Measurements from ENCODE around the gene ATP23. TPM values are rescaled to one million over a fixed set of nuclear protein-coding genes. Genes with fewer than 3 reads are reported as not detected.
A peak's percentile ranks its signal among the peaks of the same experiment; 100 is the strongest.

ATP23 gene
- total RNA-seq, 2 experiments from 2014 or later, result 15.9 to 19.1 TPM

- Mint-ChIP-seq H3K36me3 (ENCODE audit: low read depth) (peaks cover 43% of the 10 kb centered on the region), H3K4me1 (no peaks in the 10 kb centered on the region), H3K4me3 (no peak overlapping the region), H3K9me3 (peaks cover 31% of the 10 kb centered on the region), H3K27me3 (peaks cover 2% of the 10 kb centered on the region), H3K27ac (no peak overlapping the region)
- DNase-seq, result no peak
- POLR2A ChIA-PET, result no interaction called here
- CTCF ChIA-PET, result interaction anchor here (0.6 kb wide), 1 partner anchor 15 kb away, joined by 4 read pairs; no protein-coding TSS in a partner anchor
Observed at GRCh38 chr12:57958061-57958657, 16.8 kb downstream of the ATP23 start.

- ChIA-PET POLR2A (no interaction called here), CTCF (no interaction called here)
- peaks cover 27% of the 10 kb centered on the region for H3K9me3 Mint-ChIP-seq
- peaks cover 17% of the 10 kb centered on the region for H3K27me3 Mint-ChIP-seq
- H3K36me3 Mint-ChIP-seq (ENCODE audit: low read depth), result peaks cover 3% of the 10 kb centered on the region
- DNase-seq, result no peak
- H3K27ac Mint-ChIP-seq, result no peak overlapping the region
- H3K4me1 Mint-ChIP-seq, result peaks cover 4% of the 10 kb centered on the region
- H3K4me3 Mint-ChIP-seq, result no peak overlapping the region
Observed at GRCh38 chr12:57964421-57964820, 23.1 kb downstream of the ATP23 start.

DNA sequence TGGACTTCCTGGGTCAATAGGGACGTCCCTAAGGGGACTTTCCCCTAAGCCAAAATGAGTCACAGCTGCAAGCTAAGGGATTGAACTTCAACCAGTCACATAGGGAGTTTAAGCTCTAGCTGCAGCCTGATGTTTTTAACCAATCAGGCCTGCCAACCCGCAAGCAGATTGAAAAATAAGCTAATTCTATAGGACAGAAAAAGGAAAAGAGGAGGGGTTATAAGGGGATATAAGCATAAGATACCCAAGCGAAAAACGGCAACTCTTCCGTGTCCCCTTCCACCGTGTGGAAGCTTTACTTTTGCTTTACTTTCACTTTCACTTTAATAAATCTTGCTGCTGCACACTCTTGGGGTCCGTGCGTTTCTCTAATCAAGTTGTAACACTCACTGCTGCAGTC is 24.4 kb downstream of the ATP23 start:
- ChIA-PET POLR2A (no interaction called here), CTCF (no interaction called here)
- H3K36me3 Mint-ChIP-seq (ENCODE audit: low read depth), result peaks cover 2% of the 10 kb centered on the region

DNA sequence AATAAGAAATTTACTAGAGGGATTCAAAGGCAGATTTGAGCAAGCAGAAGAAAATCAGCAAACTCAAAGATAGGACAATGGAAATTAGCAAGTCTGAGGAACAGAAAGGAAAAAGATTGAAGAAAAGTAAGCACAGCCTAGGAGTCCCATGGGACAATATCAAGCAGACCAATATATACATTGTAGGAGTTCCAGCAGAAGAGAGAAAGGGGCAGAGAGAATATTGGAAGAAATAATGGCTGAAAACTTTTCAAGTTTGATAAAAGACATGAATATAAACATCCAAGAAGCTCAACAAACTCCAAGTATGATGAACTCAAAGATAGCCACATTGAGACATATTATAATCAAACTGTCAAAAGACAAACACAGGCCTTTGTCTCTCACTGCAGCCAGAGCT is 25.2 kb downstream of the ATP23 start:
- H3K9me3 Mint-ChIP-seq, result peaks cover 20% of the 10 kb centered on the region
- peaks cover 20% of the 10 kb centered on the region for H3K27me3 Mint-ChIP-seq
- DNase-seq, result no peak
- POLR2A ChIA-PET, result no interaction called here
- no peak overlapping the region for H3K4me3 Mint-ChIP-seq
- H3K36me3 Mint-ChIP-seq (ENCODE audit: low read depth), result peaks cover 2% of the 10 kb centered on the region
- H3K27ac Mint-ChIP-seq, result no peak overlapping the region
- CTCF ChIA-PET, result no interaction called here
- H3K4me1 Mint-ChIP-seq, result peaks cover 4% of the 10 kb centered on the region

More for the DNA sequence above, 24.4 kb downstream of the ATP23 start:
- no peak for DNase-seq
- peaks cover 22% of the 10 kb centered on the region for H3K27me3 Mint-ChIP-seq
- no peak overlapping the region for H3K4me3 Mint-ChIP-seq
- H3K4me1 Mint-ChIP-seq, result peaks cover 4% of the 10 kb centered on the region
- peaks cover 25% of the 10 kb centered on the region for H3K9me3 Mint-ChIP-seq
- H3K27ac Mint-ChIP-seq, result no peak overlapping the region

DNA sequence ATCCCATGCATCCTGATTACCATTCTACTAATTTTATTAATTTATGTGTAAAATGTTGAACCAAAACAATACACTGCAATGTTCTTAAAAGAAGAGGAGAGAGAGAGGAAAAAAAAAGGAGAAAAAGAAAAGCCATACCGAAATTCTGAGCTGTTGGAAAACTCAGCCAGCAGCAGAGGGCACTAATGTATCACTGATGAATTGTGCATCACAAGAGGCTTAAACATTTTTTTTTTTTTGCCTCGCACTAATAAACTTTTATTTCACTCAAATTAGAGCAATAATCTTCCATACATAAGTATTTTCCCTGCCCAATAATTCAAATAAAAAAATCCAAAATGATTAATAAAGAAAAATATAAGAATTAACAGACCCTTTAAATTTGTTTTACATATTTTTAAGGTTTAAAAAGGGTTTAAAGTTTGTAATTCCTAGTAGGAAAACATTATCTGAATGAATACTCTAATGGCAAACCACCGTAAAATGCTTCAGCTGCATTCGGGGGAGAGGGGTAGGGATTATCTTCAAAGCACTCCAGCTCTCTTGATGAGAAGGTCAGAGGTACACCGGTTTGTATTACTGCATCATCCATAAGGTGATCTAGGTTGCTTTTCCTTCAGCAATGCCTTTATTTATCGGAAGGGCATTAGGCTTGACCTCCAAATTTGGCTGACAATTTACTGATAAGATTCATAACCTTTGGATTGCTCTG is 41.9 kb downstream of the ATP23 start:
- Mint-ChIP-seq H3K4me3 (no peak overlapping the region), H3K4me1 (no peaks in the 10 kb centered on the region), H3K9me3 (no peaks in the 10 kb centered on the region), H3K27me3 (peaks cover 12% of the 10 kb centered on the region), H3K27ac (no peak overlapping the region), H3K36me3 (ENCODE audit: low read depth) (no peaks in the 10 kb centered on the region)
- POLR2A ChIA-PET, result no interaction called here
- CTCF ChIA-PET, result interaction anchor here (0.6 kb wide), 1 partner anchor 144 kb away, joined by 5 read pairs; no protein-coding TSS in a partner anchor
- DNase-seq, result peak; percentile 35

GRCh38 chr12:57983858-57984505 is 42.6 kb downstream of the ATP23 start:
- ChIA-PET CTCF (no interaction called here), POLR2A (no interaction called here)
- no peaks in the 10 kb centered on the region for H3K36me3 Mint-ChIP-seq (ENCODE audit: low read depth)
- H3K4me3 Mint-ChIP-seq, result no peak overlapping the region
- H3K27me3 Mint-ChIP-seq, result peaks cover 12% of the 10 kb centered on the region
- no peaks in the 10 kb centered on the region for H3K4me1 Mint-ChIP-seq
- DNase-seq, result no peak
- H3K27ac Mint-ChIP-seq, result no peak overlapping the region
- H3K9me3 Mint-ChIP-seq, result no peaks in the 10 kb centered on the region

DNA sequence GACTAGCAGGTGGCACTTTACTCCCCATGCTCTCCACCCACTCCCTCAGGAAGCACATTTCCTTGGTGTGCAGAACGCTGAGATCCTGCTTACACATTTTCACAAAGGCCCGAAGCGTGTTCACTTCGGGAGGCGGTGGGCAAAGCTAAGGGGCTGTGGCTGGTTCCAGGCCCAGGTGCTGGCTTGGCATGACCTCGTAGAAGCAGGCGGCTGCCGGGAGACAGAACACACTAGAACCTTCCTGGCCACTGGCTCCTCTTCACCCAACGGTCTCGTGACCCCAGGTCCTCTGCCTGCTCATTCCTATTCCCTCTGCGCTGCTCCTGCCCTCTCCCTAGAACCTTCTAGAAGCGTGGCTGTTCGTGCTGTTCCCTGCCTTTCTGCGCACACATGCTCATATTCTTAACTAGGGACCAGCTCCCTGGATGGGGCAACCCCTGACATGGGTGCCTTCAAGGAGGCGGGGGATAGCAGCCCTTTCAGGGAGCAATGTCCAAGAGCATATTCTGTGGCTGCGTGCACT is 43.3 kb downstream of the ATP23 start:
- no peak overlapping the region for H3K27ac Mint-ChIP-seq
- no peaks in the 10 kb centered on the region for H3K4me1 Mint-ChIP-seq
- no peaks in the 10 kb centered on the region for H3K36me3 Mint-ChIP-seq (ENCODE audit: low read depth)
- no peak overlapping the region for H3K4me3 Mint-ChIP-seq
- no peaks in the 10 kb centered on the region for H3K9me3 Mint-ChIP-seq
- H3K27me3 Mint-ChIP-seq, result peaks cover 7% of the 10 kb centered on the region
- ChIA-PET POLR2A (no interaction called here), CTCF (no interaction called here)
- DNase-seq, result no peak

GRCh38 chr12:57985685-57986084 is 44.3 kb downstream of the ATP23 start:
- Mint-ChIP-seq H3K27me3 (peaks cover 4% of the 10 kb centered on the region), H3K9me3 (no peaks in the 10 kb centered on the region), H3K27ac (no peak overlapping the region), H3K36me3 (ENCODE audit: low read depth) (no peaks in the 10 kb centered on the region), H3K4me3 (no peak overlapping the region), H3K4me1 (no peaks in the 10 kb centered on the region)
- CTCF ChIA-PET, result no interaction called here
- no peak for DNase-seq
- POLR2A ChIA-PET, result no interaction called here

DNA sequence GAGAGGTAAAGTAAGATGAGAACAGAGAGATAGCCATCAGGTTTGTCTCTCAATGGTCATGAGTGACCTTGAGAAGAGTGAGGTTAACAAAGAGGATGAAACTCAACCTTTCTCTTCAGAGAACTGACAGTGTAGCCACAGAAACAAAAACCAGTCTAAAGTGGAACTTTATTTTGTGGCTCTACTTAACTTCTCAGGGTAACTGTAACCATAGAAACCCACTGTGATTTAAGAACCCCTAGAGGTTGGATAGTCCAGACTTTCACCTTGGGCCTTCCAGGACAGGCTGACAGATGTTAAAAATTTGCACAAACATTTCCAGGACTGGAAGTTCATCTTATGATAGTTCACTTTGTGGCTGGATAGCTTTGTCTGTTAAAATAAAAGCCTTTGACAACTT is 48.5 kb downstream of the ATP23 start:
- DNase-seq, result no peak
- no peak overlapping the region for H3K4me3 Mint-ChIP-seq
- peaks cover 2% of the 10 kb centered on the region for H3K27me3 Mint-ChIP-seq
- no peaks in the 10 kb centered on the region for H3K36me3 Mint-ChIP-seq (ENCODE audit: low read depth)
- no peaks in the 10 kb centered on the region for H3K9me3 Mint-ChIP-seq
- no peaks in the 10 kb centered on the region for H3K4me1 Mint-ChIP-seq
- ChIA-PET CTCF (interaction anchor here (0.6 to 1.3 kb wide), 2 partner anchors 19 to 28 kb away, joined by 3 read pairs; no protein-coding TSS in a partner anchor), POLR2A (interaction anchor here (0.6 kb wide), 1 partner anchor 18 kb away, joined by 3 read pairs; no protein-coding TSS in a partner anchor)
- H3K27ac Mint-ChIP-seq, result no peak overlapping the region

- ChIA-PET CTCF (interaction anchor here (0.6 kb wide), 1 partner anchor 28 kb away, joined by 3 read pairs; no protein-coding TSS in a partner anchor), POLR2A (interaction anchor here (0.6 kb wide), 1 partner anchor 17 kb away, joined by 3 read pairs; no protein-coding TSS in a partner anchor)
- no peaks in the 10 kb centered on the region for H3K27me3 Mint-ChIP-seq
- no peak overlapping the region for H3K27ac Mint-ChIP-seq
- H3K4me1 Mint-ChIP-seq, result no peaks in the 10 kb centered on the region
- DNase-seq, result no peak
- no peak overlapping the region for H3K4me3 Mint-ChIP-seq
- H3K36me3 Mint-ChIP-seq (ENCODE audit: low read depth), result no peaks in the 10 kb centered on the region
- H3K9me3 Mint-ChIP-seq, result no peaks in the 10 kb centered on the region
Observed at GRCh38 chr12:57990241-57990883, 49.0 kb downstream of the ATP23 start.

GRCh38 chr12:57992001-57992400 is 50.6 kb downstream of the ATP23 start:
- ChIA-PET CTCF (no interaction called here), POLR2A (no interaction called here)

DNA sequence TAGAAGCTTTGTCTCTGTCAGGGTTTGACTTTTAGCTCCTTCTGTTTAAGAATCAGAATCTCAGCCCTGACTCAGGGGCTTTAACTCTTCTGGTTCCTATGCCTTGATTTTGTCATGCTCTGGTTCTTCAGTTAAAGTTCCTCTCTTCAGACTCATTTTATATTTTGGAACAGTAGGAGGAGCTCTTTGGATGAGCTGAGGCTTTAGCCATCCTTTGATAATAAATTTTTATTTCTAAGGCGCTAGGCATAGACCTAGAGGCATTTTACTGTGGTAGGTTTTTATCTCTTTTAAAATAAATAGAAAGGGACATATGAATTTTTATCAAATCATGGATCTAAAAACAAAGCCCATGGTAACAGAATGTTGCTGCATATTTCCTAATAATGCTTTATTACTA is 51.7 kb downstream of the ATP23 start:
- no peak overlapping the region for H3K4me3 Mint-ChIP-seq
- H3K27ac Mint-ChIP-seq, result no peak overlapping the region
- no peaks in the 10 kb centered on the region for H3K4me1 Mint-ChIP-seq
- ChIA-PET CTCF (no interaction called here), POLR2A (no interaction called here)
- H3K36me3 Mint-ChIP-seq (ENCODE audit: low read depth), result no peaks in the 10 kb centered on the region
- DNase-seq, result no peak
- H3K27me3 Mint-ChIP-seq, result no peaks in the 10 kb centered on the region
- H3K9me3 Mint-ChIP-seq, result peaks cover 4% of the 10 kb centered on the region

More at GRCh38 chr12:57992001-57992400, 50.6 kb downstream of the ATP23 start:
- no peaks in the 10 kb centered on the region for H3K27me3 Mint-ChIP-seq
- no peak for DNase-seq
- H3K4me3 Mint-ChIP-seq, result no peak overlapping the region
- no peak overlapping the region for H3K27ac Mint-ChIP-seq
- no peaks in the 10 kb centered on the region for H3K36me3 Mint-ChIP-seq (ENCODE audit: low read depth)
- no peaks in the 10 kb centered on the region for H3K4me1 Mint-ChIP-seq
- H3K9me3 Mint-ChIP-seq, result peaks cover 2% of the 10 kb centered on the region

DNA sequence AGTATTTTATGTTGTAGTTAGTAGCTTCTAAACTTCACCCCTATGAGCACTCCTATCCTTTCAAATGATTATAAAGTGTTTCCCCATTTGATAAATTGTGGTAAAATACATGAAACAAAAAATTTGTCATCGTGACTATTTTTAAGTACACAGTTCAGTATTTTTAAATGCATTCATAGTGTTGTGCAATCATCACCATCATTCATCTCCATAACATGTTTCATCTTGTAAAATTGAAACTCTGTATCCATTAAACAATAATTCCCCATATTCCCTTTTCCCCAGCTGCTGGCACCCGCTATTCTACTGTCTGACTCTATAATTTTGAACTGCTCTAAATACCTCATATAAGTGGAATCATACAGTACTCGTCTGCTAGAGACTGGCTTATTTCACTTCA is 52.5 kb downstream of the ATP23 start:
- Mint-ChIP-seq H3K27ac (no peak overlapping the region), H3K36me3 (ENCODE audit: low read depth) (no peaks in the 10 kb centered on the region), H3K4me1 (no peaks in the 10 kb centered on the region), H3K4me3 (no peak overlapping the region), H3K27me3 (no peaks in the 10 kb centered on the region), H3K9me3 (peaks cover 4% of the 10 kb centered on the region)
- no peak for DNase-seq
- CTCF ChIA-PET, result no interaction called here
- POLR2A ChIA-PET, result no interaction called here
